Tibial nerve (tissue), 4 donors: ENCODE measurements around the gene RARRES1. TPM values are rescaled to one million over a fixed set of nuclear protein-coding genes. Genes with fewer than 3 reads are reported as not detected.

Source experiments
- DNase-seq, 2 donors: peaks; one replicate each; pipeline ENCODE4 v3.0.0-alpha.2; 2019; ENCODE audit warnings: low spot score in 2 of 2
- H3K27ac ChIP-seq, 4 donors: fragments of 200-600 bp; sonication (generic) in 3 of 4; one replicate each; pipeline ENCODE4 v1.5.1; 2017 to 2019; ENCODE audit warnings: mild to moderate bottlenecking in 1 of 4
- H3K27me3 ChIP-seq, 2 donors: fragments of 200-600 bp; sonication (generic) in 1 of 2; one replicate each; pipeline versions ENCODE4 v1.5.1 to v1.6.0; 2017 to 2019
- H3K36me3 ChIP-seq, 3 donors: fragments of 200-600 bp; sonication (generic); one replicate each; pipeline ENCODE4 v1.5.1; 2018 to 2019
- H3K4me1 ChIP-seq, 4 donors: fragments of 200-600 bp; sonication (generic) in 3 of 4; one replicate each; pipeline ENCODE4 v1.5.1; 2017 to 2019
- H3K4me3 ChIP-seq, 4 donors: fragments of 200-600 bp; sonication (generic) in 3 of 4; one replicate each; pipeline ENCODE4 v1.5.1; 2017 to 2019; ENCODE audit warnings: mild to moderate bottlenecking in 1 of 4, moderate library complexity in 1 of 4
- H3K9me3 ChIP-seq, 4 donors: fragments of 200-600 bp; sonication (generic) in 3 of 4; one replicate each; pipeline ENCODE4 v1.5.1; 2017 to 2019
- CTCF ChIP-seq, 5 experiments: fragments of 200-600 bp in 3 of 5; fragments of 450-650 bp in 2 of 5; sonication (generic) in 3 of 5; IDR thresholded peaks; one replicate each; pipeline ENCODE4 v1.5.1; 2016 to 2019; ENCODE audit warnings: antibody characterized with exemption in 5 of 5, mild to moderate bottlenecking in 3 of 5, moderate library complexity in 2 of 5
- EP300 ChIP-seq, 2 donors: sonication (generic); formaldehyde crosslinking; IDR thresholded peaks; one replicate each; pipeline ENCODE4 v1.6.1; 2017; ENCODE audit warnings: antibody characterized with exemption in 2 of 2, mild to moderate bottlenecking in 1 of 2
- POLR2A ChIP-seq, 2 donors: fragments of 450-650 bp; IDR thresholded peaks; one replicate each; pipeline ENCODE4 v1.6.1; 2017; ENCODE audit warnings: antibody characterized with exemption in 2 of 2, mild to moderate bottlenecking in 2 of 2, moderate library complexity in 2 of 2
- WGBS, 2 donors: methylation state at CpG; one replicate each; pipeline ENCODE4 v1.1.5; 2018; 5-methylcytosine and 5-hydroxymethylcytosine counted together
- total RNA-seq, 4 donors: library from RNA; depleted of rRNA; stranded (reverse); fragments of >200 nt; gene quantifications; one replicate each; pipeline ENCODE4 v1.1.0, GENCODE V29; 2016

Gene RARRES1
- total RNA-seq, 4 donors from 2014 or later = 17.0 to 1,032 (median 80.4) TPM

GRCh38 chr3:158777161-158777873 lies 45.1 kb upstream of the RARRES1 start:
- Histone ChIP-seq H3K36me3 (no peaks in the 10 kb centered on the region), H3K4me3 (no peak overlapping the region), H3K27me3 (no peaks in the 10 kb centered on the region), H3K27ac (peak overlapping the region in 2 of 4 donors; percentile 26 to 40), H3K9me3 (no peaks in the 10 kb centered on the region), H3K4me1 (peaks cover 0 to 44% (median 8%) of the 10 kb centered on the region in 4 donors)
- DNase-seq = no peak
- TF ChIP-seq EP300 (IDR thresholded peaks at IDR 0.05) = no peak
- no peak for TF ChIP-seq CTCF (IDR thresholded peaks at IDR 0.05)
- TF ChIP-seq POLR2A (IDR thresholded peaks at IDR 0.05) = no peak
- 77 to 88% methylated on average over 3 of the region's 3 CpGs for WGBS, 2 donors

- peaks cover 0 to 52% (median 8%) of the 10 kb centered on the region in 4 donors for H3K4me1 ChIP-seq
- H3K4me3 ChIP-seq = no peak overlapping the region
- no peaks in the 10 kb centered on the region for H3K36me3 ChIP-seq
- no peak for DNase-seq
- H3K27me3 ChIP-seq = no peaks in the 10 kb centered on the region
- WGBS, 2 donors = 89 to 94% methylated on average over 7 of the region's 7 CpGs
- TF ChIP-seq EP300 (IDR thresholded peaks at IDR 0.05) = no peak
- TF ChIP-seq CTCF (IDR thresholded peaks at IDR 0.05) = no peak
- TF ChIP-seq POLR2A (IDR thresholded peaks at IDR 0.05) = no peak
- H3K9me3 ChIP-seq = no peaks in the 10 kb centered on the region
- peak overlapping the region in 2 of 4 donors; percentile 26 to 40 for H3K27ac ChIP-seq
Observed at GRCh38 chr3:158776531-158776930, 44.3 kb upstream of the RARRES1 start.

GRCh38 chr3:158775426-158776410 lies 43.5 kb upstream of the RARRES1 start:
- TF ChIP-seq EP300 (IDR thresholded peaks at IDR 0.05) (no peak), POLR2A (IDR thresholded peaks at IDR 0.05) (no peak), CTCF (IDR thresholded peaks at IDR 0.05) (no peak)
- WGBS, 2 donors = 92 to 94% methylated on average over 3 of the region's 3 CpGs
- Histone ChIP-seq H3K4me3 (no peak overlapping the region), H3K27ac (peak overlapping the region in 2 of 4 donors; percentile 62 to 69), H3K27me3 (no peaks in the 10 kb centered on the region), H3K36me3 (no peaks in the 10 kb centered on the region), H3K9me3 (no peaks in the 10 kb centered on the region), H3K4me1 (peaks cover 0 to 59% (median 8%) of the 10 kb centered on the region in 4 donors)
- DNase-seq = no peak

- DNase-seq = no peak
- H3K27ac ChIP-seq = peak overlapping the region in 2 of 4 donors; percentile 1 to 62
- H3K4me1 ChIP-seq = peaks cover 0 to 66% (median 13%) of the 10 kb centered on the region in 4 donors
Observed at GRCh38 chr3:158774965-158775364, 42.7 kb upstream of the RARRES1 start.

More at GRCh38 chr3:158774965-158775364, 42.7 kb upstream of the RARRES1 start:
- Histone ChIP-seq H3K4me3 (no peak overlapping the region), H3K9me3 (no peaks in the 10 kb centered on the region), H3K27me3 (no peaks in the 10 kb centered on the region), H3K36me3 (no peaks in the 10 kb centered on the region)
- 57% methylated on average over 2 of the region's 2 CpGs for WGBS, 2 donors
- TF ChIP-seq POLR2A (IDR thresholded peaks at IDR 0.05) (no peak), EP300 (IDR thresholded peaks at IDR 0.05) (no peak), CTCF (IDR thresholded peaks at IDR 0.05) (no peak)
